Liver (tissue), 2 donors: ENCODE measurements around the gene SDHAF1.

Experiments
- MAX ChIP-seq: IDR thresholded peaks from 2 replicates; pipeline ENCODE4 v1.6.1; 2016; ENCODE audit warnings: antibody characterized with exemption
- TF ChIP-seq, protein P1 (sequence below): fragments of 150-350 bp; IDR thresholded peaks from 2 replicates; pipeline ENCODE4 v1.5.1; 2017; ENCODE audit warnings: improper control_type of control experiment, low read depth, low read length; ENCODE audit not compliant: missing input control
- TF ChIP-seq, protein P2 (sequence below): IDR thresholded peaks from 2 replicates; pipeline ENCODE4 v1.6.1; 2016; ENCODE audit warnings: antibody characterized with exemption, mild to moderate bottlenecking
- TF ChIP-seq, protein P3 (sequence below): IDR thresholded peaks from 2 replicates; pipeline ENCODE4 v1.6.1; 2016; ENCODE audit warnings: antibody characterized with exemption
- donor health status: healthy.

DNA sequence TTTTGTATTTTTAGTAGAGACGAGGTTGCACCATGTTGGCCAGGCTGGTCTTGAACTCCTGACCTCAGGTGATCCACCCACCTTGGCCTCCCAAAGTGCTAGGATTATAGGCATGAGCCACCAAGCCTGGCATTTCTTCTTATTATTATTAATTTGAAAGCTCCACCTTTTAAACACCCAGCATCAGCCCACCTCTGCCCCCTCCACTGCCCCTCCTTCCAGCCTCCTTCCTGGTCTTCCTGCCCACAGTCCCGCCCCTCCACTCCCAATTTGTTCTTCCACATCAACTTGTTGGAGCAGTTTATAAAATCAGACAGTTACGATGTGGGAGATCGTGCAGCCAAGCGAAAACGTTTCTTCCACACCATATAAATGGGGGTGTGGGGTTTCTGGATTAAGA, 45.5 kb downstream of the SDHAF1 start:
- TF ChIP-seq, protein P1, sequence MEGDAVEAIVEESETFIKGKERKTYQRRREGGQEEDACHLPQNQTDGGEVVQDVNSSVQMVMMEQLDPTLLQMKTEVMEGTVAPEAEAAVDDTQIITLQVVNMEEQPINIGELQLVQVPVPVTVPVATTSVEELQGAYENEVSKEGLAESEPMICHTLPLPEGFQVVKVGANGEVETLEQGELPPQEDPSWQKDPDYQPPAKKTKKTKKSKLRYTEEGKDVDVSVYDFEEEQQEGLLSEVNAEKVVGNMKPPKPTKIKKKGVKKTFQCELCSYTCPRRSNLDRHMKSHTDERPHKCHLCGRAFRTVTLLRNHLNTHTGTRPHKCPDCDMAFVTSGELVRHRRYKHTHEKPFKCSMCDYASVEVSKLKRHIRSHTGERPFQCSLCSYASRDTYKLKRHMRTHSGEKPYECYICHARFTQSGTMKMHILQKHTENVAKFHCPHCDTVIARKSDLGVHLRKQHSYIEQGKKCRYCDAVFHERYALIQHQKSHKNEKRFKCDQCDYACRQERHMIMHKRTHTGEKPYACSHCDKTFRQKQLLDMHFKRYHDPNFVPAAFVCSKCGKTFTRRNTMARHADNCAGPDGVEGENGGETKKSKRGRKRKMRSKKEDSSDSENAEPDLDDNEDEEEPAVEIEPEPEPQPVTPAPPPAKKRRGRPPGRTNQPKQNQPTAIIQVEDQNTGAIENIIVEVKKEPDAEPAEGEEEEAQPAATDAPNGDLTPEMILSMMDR: no peak
- TF ChIP-seq, protein P2, sequence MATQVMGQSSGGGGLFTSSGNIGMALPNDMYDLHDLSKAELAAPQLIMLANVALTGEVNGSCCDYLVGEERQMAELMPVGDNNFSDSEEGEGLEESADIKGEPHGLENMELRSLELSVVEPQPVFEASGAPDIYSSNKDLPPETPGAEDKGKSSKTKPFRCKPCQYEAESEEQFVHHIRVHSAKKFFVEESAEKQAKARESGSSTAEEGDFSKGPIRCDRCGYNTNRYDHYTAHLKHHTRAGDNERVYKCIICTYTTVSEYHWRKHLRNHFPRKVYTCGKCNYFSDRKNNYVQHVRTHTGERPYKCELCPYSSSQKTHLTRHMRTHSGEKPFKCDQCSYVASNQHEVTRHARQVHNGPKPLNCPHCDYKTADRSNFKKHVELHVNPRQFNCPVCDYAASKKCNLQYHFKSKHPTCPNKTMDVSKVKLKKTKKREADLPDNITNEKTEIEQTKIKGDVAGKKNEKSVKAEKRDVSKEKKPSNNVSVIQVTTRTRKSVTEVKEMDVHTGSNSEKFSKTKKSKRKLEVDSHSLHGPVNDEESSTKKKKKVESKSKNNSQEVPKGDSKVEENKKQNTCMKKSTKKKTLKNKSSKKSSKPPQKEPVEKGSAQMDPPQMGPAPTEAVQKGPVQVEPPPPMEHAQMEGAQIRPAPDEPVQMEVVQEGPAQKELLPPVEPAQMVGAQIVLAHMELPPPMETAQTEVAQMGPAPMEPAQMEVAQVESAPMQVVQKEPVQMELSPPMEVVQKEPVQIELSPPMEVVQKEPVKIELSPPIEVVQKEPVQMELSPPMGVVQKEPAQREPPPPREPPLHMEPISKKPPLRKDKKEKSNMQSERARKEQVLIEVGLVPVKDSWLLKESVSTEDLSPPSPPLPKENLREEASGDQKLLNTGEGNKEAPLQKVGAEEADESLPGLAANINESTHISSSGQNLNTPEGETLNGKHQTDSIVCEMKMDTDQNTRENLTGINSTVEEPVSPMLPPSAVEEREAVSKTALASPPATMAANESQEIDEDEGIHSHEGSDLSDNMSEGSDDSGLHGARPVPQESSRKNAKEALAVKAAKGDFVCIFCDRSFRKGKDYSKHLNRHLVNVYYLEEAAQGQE: no peak
- TF ChIP-seq MAX: no peak
- TF ChIP-seq, protein P3, sequence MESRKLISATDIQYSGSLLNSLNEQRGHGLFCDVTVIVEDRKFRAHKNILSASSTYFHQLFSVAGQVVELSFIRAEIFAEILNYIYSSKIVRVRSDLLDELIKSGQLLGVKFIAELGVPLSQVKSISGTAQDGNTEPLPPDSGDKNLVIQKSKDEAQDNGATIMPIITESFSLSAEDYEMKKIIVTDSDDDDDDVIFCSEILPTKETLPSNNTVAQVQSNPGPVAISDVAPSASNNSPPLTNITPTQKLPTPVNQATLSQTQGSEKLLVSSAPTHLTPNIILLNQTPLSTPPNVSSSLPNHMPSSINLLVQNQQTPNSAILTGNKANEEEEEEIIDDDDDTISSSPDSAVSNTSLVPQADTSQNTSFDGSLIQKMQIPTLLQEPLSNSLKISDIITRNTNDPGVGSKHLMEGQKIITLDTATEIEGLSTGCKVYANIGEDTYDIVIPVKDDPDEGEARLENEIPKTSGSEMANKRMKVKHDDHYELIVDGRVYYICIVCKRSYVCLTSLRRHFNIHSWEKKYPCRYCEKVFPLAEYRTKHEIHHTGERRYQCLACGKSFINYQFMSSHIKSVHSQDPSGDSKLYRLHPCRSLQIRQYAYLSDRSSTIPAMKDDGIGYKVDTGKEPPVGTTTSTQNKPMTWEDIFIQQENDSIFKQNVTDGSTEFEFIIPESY: no peak
